ENCODE results near the gene TLN1. TPM values are rescaled to one million over a fixed set of nuclear protein-coding genes. Genes with fewer than 3 reads are reported as not detected.

The TLN1 gene
- total and polyA plus RNA-seq, 2 experiments from 2014 or later: 96.0 to 178 TPM

GRCh38 chr9:35732800-35733541, 976 bp upstream of the TLN1 start:
- H3K4me1 ChIP-seq (ENCODE audit: low read depth): peaks cover 37% of the 10 kb centered on the region
- DNase-seq (ENCODE audit: low read depth in 1 of 2, low spot score in 1 of 2): peak; percentile 50 to 54
- H3K4me3 ChIP-seq: peak overlapping the region; percentile 76
- H3K9me3 ChIP-seq (ENCODE audit: low read depth): no peaks in the 10 kb centered on the region
- H3K36me3 ChIP-seq: peaks cover 28% of the 10 kb centered on the region
- peak overlapping the region; percentile 100 for H3K27ac ChIP-seq
- no peaks in the 10 kb centered on the region for H3K27me3 ChIP-seq
- no peak for TF ChIP-seq CTCF (IDR thresholded peaks at IDR 0.05; ENCODE audit: low read depth, low read length)

GRCh38 chr9:35731415-35732184, 395 bp downstream of the TLN1 start:
- H3K4me3 ChIP-seq: peak overlapping the region; percentile 76
- H3K27me3 ChIP-seq: no peaks in the 10 kb centered on the region
- peaks cover 19% of the 10 kb centered on the region for H3K36me3 ChIP-seq
- no peaks in the 10 kb centered on the region for H3K9me3 ChIP-seq (ENCODE audit: low read depth)
- TF ChIP-seq CTCF (IDR thresholded peaks at IDR 0.05; ENCODE audit: low read depth, low read length): no peak
- H3K27ac ChIP-seq: peak overlapping the region; percentile 100
- no peak for DNase-seq (ENCODE audit: low read depth in 1 of 2, low spot score in 1 of 2)
- peaks cover 50% of the 10 kb centered on the region for H3K4me1 ChIP-seq (ENCODE audit: low read depth)

- Histone ChIP-seq H3K36me3 (peaks cover 14% of the 10 kb centered on the region), H3K27ac (peak overlapping the region; percentile 100), H3K27me3 (no peaks in the 10 kb centered on the region), H3K9me3 (ENCODE audit: low read depth) (no peaks in the 10 kb centered on the region), H3K4me3 (peak overlapping the region; percentile 76), H3K4me1 (ENCODE audit: low read depth) (peaks cover 53% of the 10 kb centered on the region)
- no peak for DNase-seq (ENCODE audit: low read depth in 1 of 2, low spot score in 1 of 2)
- no peak for TF ChIP-seq CTCF (IDR thresholded peaks at IDR 0.05; ENCODE audit: low read depth, low read length)
These were observed 1.5 kb downstream of the TLN1 start for GRCh38 chr9:35730486-35730854.

DNA sequence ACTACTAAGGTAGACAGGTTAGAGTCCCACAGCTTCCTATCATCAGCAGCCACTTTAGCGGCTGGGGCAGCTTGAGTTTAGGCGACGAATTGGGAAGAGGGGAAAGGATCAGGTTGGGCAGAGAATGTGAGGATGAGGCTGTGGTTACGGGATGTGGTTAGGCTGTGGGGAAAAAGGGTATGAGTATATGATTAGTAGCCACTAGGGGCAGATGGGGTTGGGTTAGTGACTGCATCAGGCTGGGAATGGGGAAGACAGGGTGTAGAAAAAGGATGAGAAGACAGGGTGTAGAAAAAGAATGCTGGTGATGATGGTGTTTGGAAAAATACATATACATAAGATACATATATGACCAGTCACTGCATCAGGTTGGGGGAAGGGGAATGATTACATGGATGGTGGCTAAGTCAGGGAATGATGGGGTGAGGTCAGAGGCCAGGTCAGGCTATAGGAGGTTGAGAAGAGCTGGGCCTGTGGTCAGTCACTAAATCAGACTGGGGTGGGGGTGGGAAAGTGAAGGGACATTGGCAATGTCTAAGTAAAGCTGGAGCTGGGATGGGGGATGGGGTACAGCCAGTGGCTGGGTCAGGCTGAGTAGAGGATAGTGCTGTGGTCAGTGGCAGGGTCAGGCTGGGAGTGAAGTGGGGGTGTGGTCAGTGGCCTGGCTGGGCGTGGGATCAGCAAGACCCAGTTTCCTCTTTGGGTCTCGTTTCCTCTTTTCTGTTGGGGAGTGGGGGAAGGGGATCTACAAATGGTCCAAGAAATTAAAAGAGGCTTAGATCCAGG, 2.1 kb downstream of the TLN1 start:
- no peaks in the 10 kb centered on the region for H3K9me3 ChIP-seq (ENCODE audit: low read depth)
- peak; percentile 68 for TF ChIP-seq CTCF (IDR thresholded peaks at IDR 0.05; ENCODE audit: low read depth, low read length)
- DNase-seq (ENCODE audit: low read depth in 1 of 2, low spot score in 1 of 2): peak; percentile 56 to 86
- no peaks in the 10 kb centered on the region for H3K27me3 ChIP-seq
- peak overlapping the region; percentile 11 for H3K4me3 ChIP-seq
- peaks cover 14% of the 10 kb centered on the region for H3K36me3 ChIP-seq
- H3K27ac ChIP-seq: peak overlapping the region; percentile 100
- peaks cover 53% of the 10 kb centered on the region for H3K4me1 ChIP-seq (ENCODE audit: low read depth)

- no peak for DNase-seq (ENCODE audit: low read depth in 1 of 2, low spot score in 1 of 2)
- Histone ChIP-seq H3K36me3 (peaks cover 18% of the 10 kb centered on the region), H3K27ac (peak overlapping the region; percentile 100), H3K4me1 (ENCODE audit: low read depth) (peaks cover 53% of the 10 kb centered on the region), H3K4me3 (peak overlapping the region; percentile 11), H3K27me3 (no peaks in the 10 kb centered on the region), H3K9me3 (ENCODE audit: low read depth) (no peaks in the 10 kb centered on the region)
- TF ChIP-seq CTCF (IDR thresholded peaks at IDR 0.05; ENCODE audit: low read depth, low read length): no peak
These were observed 2.9 kb downstream of the TLN1 start for GRCh38 chr9:35729101-35729500.

Measured in cardiac muscle cell (in vitro differentiated cells and primary cell).